ENCODE data around the gene CALN1.

Gene CALN1

GRCh38 chr7:72430531-72430930, 18.4 kb upstream of the CALN1 start:
- no peak for TF ChIP-seq CTCF (conservative IDR thresholded peaks at IDR 0.05; ENCODE audit: low read depth, low read length)
- no peak overlapping the region for H3K4me3 ChIP-seq (ENCODE audit: low read length)
- no peak for DNase-seq (ENCODE audit: low read depth)

- TF ChIP-seq CTCF (conservative IDR thresholded peaks at IDR 0.05; ENCODE audit: low read depth, low read length): no peak
These were observed 17.2 kb upstream of the CALN1 start for GRCh38 chr7:72429316-72429715.

GRCh38 chr7:72416846-72417245, 4.7 kb upstream of the CALN1 start:
- TF ChIP-seq CTCF (conservative IDR thresholded peaks at IDR 0.05; ENCODE audit: low read depth, low read length): no peak
- DNase-seq (ENCODE audit: low read depth): no peak
- no peak overlapping the region for H3K4me3 ChIP-seq (ENCODE audit: low read length)

More at GRCh38 chr7:72429316-72429715, 17.2 kb upstream of the CALN1 start:
- no peak overlapping the region for H3K4me3 ChIP-seq (ENCODE audit: low read length)
- no peak for DNase-seq (ENCODE audit: low read depth)

- no peak for TF ChIP-seq CTCF (conservative IDR thresholded peaks at IDR 0.05; ENCODE audit: low read depth, low read length)
- DNase-seq (ENCODE audit: low read depth): no peak
- H3K4me3 ChIP-seq (ENCODE audit: low read length): no peak overlapping the region
These were observed 3.4 kb upstream of the CALN1 start for GRCh38 chr7:72415586-72415985.

GRCh38 chr7:72413886-72414285, 1.7 kb upstream of the CALN1 start:
- H3K4me3 ChIP-seq (ENCODE audit: low read length): no peak overlapping the region
- DNase-seq (ENCODE audit: low read depth): no peak
- TF ChIP-seq CTCF (conservative IDR thresholded peaks at IDR 0.05; ENCODE audit: low read depth, low read length): no peak

- no peak for DNase-seq (ENCODE audit: low read depth)
- no peak overlapping the region for H3K4me3 ChIP-seq (ENCODE audit: low read length)
- TF ChIP-seq CTCF (conservative IDR thresholded peaks at IDR 0.05; ENCODE audit: low read depth, low read length): no peak
These were observed 1.2 kb upstream of the CALN1 start for GRCh38 chr7:72413290-72413689.

- TF ChIP-seq CTCF (conservative IDR thresholded peaks at IDR 0.05; ENCODE audit: low read depth, low read length): no peak
- no peak for DNase-seq (ENCODE audit: low read depth)
These were observed 719 bp downstream of the CALN1 start for GRCh38 chr7:72411419-72411818.

More at GRCh38 chr7:72411419-72411818, 719 bp downstream of the CALN1 start:
- H3K4me3 ChIP-seq (ENCODE audit: low read length): no peak overlapping the region

Data from retinal pigment epithelial cell (primary cell).